ENCODE results near the gene CCBE1. TPM values are rescaled to one million over a fixed set of nuclear protein-coding genes. Genes with fewer than 3 reads are reported as not detected.

CCBE1 gene
- total and polyA plus RNA-seq, 10 donors = 0.06 to 0.93 (median 0.23) TPM

DNA sequence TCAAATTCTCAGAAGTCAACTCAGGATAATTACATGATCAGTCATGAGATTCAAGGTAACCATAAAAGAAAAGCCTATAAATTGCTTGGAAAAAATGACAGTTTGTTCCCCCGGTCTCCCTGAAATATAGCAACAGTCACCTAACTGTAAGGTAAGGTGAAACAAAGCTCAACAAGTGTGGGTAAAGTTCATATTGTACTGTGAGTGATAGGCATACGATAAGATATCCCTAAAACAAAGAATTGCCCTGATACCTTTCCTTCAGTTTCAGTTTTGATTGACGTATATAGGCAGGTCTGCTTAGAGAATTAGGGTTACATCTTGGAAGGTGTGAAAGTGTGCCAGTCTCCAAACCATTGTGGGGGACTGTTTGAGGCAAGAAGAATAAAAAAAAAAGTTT, 4.0 kb upstream of the CCBE1 start:
- Histone ChIP-seq H3K9me3 (no peaks in the 10 kb centered on the region), H3K4me3 (no peak overlapping the region), H3K27me3 (replicated peaks in 1 of 7) (peaks cover 0 to 41% (median 21%) of the 10 kb centered on the region in 7 donors), H3K36me3 (no peaks in the 10 kb centered on the region), H3K4me1 (peaks cover 4 to 19% (median 14%) of the 10 kb centered on the region in 6 donors), H3K27ac (no peak overlapping the region)
- TF ChIP-seq POLR2AphosphoS5 (IDR thresholded peaks at IDR 0.05) = no peak
- TF ChIP-seq POLR2A (IDR thresholded peaks at IDR 0.05) = no peak
- TF ChIP-seq, protein P1, sequence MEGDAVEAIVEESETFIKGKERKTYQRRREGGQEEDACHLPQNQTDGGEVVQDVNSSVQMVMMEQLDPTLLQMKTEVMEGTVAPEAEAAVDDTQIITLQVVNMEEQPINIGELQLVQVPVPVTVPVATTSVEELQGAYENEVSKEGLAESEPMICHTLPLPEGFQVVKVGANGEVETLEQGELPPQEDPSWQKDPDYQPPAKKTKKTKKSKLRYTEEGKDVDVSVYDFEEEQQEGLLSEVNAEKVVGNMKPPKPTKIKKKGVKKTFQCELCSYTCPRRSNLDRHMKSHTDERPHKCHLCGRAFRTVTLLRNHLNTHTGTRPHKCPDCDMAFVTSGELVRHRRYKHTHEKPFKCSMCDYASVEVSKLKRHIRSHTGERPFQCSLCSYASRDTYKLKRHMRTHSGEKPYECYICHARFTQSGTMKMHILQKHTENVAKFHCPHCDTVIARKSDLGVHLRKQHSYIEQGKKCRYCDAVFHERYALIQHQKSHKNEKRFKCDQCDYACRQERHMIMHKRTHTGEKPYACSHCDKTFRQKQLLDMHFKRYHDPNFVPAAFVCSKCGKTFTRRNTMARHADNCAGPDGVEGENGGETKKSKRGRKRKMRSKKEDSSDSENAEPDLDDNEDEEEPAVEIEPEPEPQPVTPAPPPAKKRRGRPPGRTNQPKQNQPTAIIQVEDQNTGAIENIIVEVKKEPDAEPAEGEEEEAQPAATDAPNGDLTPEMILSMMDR (IDR thresholded peaks at IDR 0.05 in 8 of 11, conservative IDR thresholded peaks at IDR 0.05 in 3 of 11) = no peak
- DNase-seq = no peak
- intact Hi-C loops (cut with DNase I; ENCODE audit: low total_unique reads) = no loop called here
- 50 to 83% (median 71%) methylated on average over 3 of the region's 3 CpGs for WGBS, 5 donors

DNA sequence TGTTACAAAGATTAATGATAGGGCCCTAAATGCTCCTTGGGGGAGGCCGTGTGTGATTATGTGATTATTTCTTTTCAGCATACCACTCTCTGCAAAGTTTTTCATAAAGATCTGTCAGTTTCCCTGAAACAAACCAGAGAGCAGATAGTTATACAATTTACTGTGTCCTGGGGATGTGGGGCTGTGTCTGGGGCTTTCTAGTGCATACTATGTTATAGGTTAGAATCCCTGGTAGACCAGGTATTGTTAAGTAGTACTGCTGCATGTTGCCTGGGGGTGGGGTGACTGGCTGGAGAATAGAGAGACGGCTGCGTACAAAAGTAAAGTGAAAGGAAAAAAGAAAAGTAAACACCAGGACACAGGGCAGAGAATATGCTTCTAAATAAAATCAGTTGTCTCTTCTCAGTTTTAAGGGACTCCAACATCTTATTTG, 3.3 kb upstream of the CCBE1 start:
- H3K4me3 ChIP-seq = no peak overlapping the region
- DNase-seq = no peak
- intact Hi-C loops (cut with DNase I; ENCODE audit: low total_unique reads) = no loop called here
- WGBS, 5 donors = 79 to 89% (median 83%) methylated on average over 3 of the region's 3 CpGs
- H3K27me3 ChIP-seq (replicated peaks in 1 of 7) = peaks cover 0 to 48% (median 28%) of the 10 kb centered on the region in 7 donors
- TF ChIP-seq, protein P1 (IDR thresholded peaks at IDR 0.05 in 8 of 11, conservative IDR thresholded peaks at IDR 0.05 in 3 of 11) = no peak
- TF ChIP-seq POLR2AphosphoS5 (IDR thresholded peaks at IDR 0.05) (no peak), POLR2A (IDR thresholded peaks at IDR 0.05) (no peak)
- H3K4me1 ChIP-seq = peaks cover 4 to 24% (median 16%) of the 10 kb centered on the region in 6 donors
- no peak overlapping the region for H3K27ac ChIP-seq
- no peaks in the 10 kb centered on the region for H3K36me3 ChIP-seq
- no peaks in the 10 kb centered on the region for H3K9me3 ChIP-seq

DNA sequence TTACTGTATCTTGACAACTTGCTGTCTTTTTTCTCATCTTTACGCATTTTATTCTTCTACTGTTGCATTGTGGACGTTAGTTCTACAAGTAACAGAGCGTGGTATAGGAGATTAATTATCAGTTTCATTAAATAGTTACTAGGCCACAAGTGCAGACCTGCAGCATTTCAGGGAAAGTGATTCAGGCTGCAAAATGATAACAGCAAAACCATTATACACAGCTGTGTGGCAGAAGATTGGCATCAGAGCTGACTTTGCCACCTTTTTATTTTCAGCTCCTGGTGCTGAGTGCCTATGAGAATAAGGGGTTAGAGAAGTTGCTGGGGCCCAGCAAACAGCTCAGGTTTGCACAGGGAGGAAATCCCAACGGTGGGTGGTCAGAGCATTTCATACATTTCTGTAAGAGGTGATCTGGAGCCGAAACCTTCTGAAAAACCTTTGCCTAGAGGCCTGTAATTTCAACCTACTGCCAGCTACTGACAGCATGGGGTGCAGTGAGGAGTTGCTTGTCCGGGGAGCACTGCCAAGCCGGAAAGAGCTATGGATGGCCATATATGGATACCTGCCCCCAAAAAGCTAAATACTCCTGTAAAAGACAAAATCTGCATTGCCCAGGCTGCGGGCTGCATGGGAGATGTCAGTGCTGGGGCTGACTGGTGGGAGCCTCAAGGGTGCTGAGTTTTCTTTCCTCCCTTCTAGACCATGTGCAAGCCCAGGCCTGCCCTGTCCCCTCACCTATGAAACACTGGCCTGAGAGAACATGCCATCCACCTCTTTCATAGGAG, 2.7 kb upstream of the CCBE1 start:
- H3K4me1 ChIP-seq = peaks cover 4 to 24% (median 16%) of the 10 kb centered on the region in 6 donors
- no peak overlapping the region for H3K27ac ChIP-seq
- intact Hi-C loops (cut with DNase I; ENCODE audit: low total_unique reads) = no loop called here
- DNase-seq = no peak
- TF ChIP-seq POLR2AphosphoS5 (IDR thresholded peaks at IDR 0.05) (no peak), POLR2A (IDR thresholded peaks at IDR 0.05) (no peak)
- TF ChIP-seq, protein P1 (IDR thresholded peaks at IDR 0.05 in 8 of 11, conservative IDR thresholded peaks at IDR 0.05 in 3 of 11) = no peak
- H3K9me3 ChIP-seq = no peaks in the 10 kb centered on the region
- WGBS, 5 donors = 81 to 90% (median 83%) methylated on average over 8 of the region's 8 CpGs
- no peak overlapping the region for H3K4me3 ChIP-seq
- H3K27me3 ChIP-seq (replicated peaks in 1 of 7) = peaks cover 0 to 54% (median 35%) of the 10 kb centered on the region in 7 donors
- H3K36me3 ChIP-seq = no peaks in the 10 kb centered on the region

DNA sequence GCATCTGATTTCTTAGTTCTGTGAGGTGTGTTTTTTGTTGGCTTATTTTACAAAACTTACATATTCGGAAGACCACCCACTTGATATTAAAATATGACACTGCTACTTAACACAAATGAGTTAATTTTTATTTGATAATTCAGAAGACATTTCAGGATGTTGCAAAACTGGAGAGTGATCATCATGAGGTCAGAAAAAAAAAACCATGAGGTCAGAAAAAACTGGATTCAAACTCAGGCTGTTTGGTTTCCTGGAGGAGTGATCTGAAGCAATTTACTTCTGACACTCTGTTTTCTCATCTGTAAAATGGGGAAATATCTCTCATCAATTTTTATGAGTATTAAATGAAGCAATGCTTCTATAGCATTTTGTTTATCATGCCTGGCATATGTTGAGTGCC, 1.8 kb upstream of the CCBE1 start:
- peaks cover 4 to 24% (median 16%) of the 10 kb centered on the region in 6 donors for H3K4me1 ChIP-seq
- no peaks in the 10 kb centered on the region for H3K36me3 ChIP-seq
- peaks cover 0 to 63% (median 41%) of the 10 kb centered on the region in 7 donors for H3K27me3 ChIP-seq (replicated peaks in 1 of 7)
- intact Hi-C loops (cut with DNase I; ENCODE audit: low total_unique reads) = no loop called here
- TF ChIP-seq POLR2AphosphoS5 (IDR thresholded peaks at IDR 0.05) (no peak), POLR2A (IDR thresholded peaks at IDR 0.05) (no peak)
- TF ChIP-seq, protein P1 (IDR thresholded peaks at IDR 0.05 in 8 of 11, conservative IDR thresholded peaks at IDR 0.05 in 3 of 11) = no peak
- no peak overlapping the region for H3K27ac ChIP-seq
- no peak overlapping the region for H3K4me3 ChIP-seq
- no peaks in the 10 kb centered on the region for H3K9me3 ChIP-seq
- WGBS, 5 donors = 85 to 96% (median 95%) methylated on average over 1 of the region's 1 CpG
- DNase-seq = no peak
